Gastroesophageal sphincter (tissue), 3 donors: ENCODE measurements around the gene SYTL2.

ENCODE experiments used
- CTCF ChIP-seq, 4 experiments: fragments of 200-600 bp in 2 of 4; fragments of 450-650 bp in 2 of 4; sonication (generic) in 1 of 4; IDR thresholded peaks; one replicate each; pipeline ENCODE4 v1.5.1; 2017 to 2019; ENCODE audit warnings: antibody characterized with exemption in 4 of 4, mild to moderate bottlenecking in 2 of 4, moderate library complexity in 2 of 4
- POLR2A ChIP-seq, 2 donors: fragments of 450-650 bp; IDR thresholded peaks; one replicate each; pipeline ENCODE4 v1.6.1; 2017; ENCODE audit warnings: antibody characterized with exemption in 2 of 2, mild to moderate bottlenecking in 2 of 2, moderate library complexity in 1 of 2
- POLR2AphosphoS5 ChIP-seq: sonication (generic); formaldehyde crosslinking; IDR thresholded peaks from one replicate; pipeline ENCODE4 v1.6.1; 2017; ENCODE audit warnings: antibody characterized with exemption

DNA sequence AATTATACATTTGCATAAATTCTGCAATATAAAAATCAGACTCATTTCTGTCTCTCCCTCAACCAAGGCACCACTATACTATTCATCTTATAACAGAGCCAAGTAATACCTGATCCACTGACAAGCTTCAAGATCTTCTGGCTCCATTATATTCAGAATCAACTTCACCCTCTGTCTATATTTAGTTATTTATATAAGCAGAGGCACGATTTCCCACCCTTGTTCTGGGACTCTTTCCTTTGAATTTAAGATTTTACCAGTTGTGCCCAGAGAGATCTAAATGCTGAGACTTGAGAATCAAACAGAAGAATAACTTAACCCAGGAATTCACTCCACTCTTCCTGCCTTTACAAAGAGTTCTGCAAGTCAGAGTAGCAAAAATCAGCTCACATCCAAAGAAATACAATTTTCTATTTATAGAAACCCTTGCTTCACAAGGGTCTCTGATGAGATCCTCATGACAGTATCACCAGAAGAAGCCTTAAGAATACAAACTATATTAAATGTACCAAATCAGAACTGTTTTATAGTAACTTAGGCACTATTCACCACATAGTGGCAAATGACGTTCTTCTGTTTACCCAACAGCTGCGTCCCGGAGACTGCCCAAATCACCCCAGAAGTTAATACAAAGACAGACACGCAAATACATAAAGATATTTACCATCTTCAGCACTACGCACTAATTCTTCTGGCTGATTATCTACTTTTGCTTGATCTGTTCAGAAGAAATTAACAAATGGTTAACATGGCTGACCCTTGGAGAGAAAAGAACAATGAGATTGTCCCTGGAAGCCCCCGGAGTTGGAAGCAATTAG, 92.6 kb downstream of the SYTL2 start:
- no peak for TF ChIP-seq POLR2A (IDR thresholded peaks at IDR 0.05)
- TF ChIP-seq CTCF (IDR thresholded peaks at IDR 0.05): no peak
- TF ChIP-seq POLR2AphosphoS5: no peak
